Activated CD4-positive, alpha-beta T cell treated with anti-CD3 and anti-CD28 coated beads, Interleukin-2, amount 50 U/mL, for 24 hours (primary cell): Measurements from ENCODE around the gene PCDHGA7.
"Not testable (repeated sequence)": the region's sequence is repeated elsewhere in the genome, so short reads cannot be mapped to it uniquely, and the experiment has no call there.

Experiments
- DNase-seq, 2 donors: peaks; one replicate each; pipeline ENCODE4 v3.0.0-alpha.2; 2020; ENCODE audit warnings: low read depth in 1 of 2, low spot score in 1 of 2

The PCDHGA7 gene

DNA sequence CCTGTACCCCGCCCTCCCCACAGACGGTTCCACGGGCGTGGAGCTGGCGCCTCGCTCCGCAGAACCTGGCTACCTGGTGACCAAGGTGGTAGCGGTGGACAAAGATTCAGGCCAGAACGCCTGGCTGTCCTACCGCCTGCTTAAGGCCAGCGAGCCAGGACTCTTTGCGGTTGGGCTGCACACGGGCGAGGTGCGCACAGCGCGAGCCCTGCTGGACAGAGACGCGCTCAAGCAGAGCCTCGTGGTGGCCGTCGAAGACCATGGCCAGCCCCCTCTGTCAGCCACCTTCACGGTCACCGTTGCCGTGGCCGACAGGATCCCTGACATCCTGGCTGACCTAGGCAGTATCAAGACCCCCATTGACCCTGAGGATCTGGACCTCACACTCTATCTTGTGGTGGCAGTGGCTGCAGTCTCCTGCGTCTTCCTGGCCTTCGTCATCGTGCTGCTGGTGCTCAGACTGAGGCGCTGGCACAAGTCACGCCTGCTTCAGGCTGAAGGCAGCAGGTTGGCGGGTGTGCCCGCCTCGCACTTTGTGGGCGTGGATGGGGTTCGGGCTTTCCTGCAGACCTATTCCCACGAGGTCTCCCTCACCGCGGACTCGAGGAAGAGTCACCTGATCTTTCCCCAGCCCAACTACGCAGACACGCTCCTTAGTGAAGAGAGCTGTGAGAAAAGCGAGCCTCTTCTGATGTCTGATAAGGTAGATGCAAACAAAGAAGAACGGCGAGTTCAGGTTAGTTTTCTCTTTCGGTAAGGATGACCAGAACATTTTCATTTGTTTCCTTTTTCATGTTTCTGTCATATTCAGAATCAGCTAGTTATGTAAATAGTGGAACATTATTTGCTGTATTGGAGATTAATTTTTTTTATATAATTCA lies 16.3 kb upstream of the PCDHGA7 start:
- DNase-seq, result no peak

DNA sequence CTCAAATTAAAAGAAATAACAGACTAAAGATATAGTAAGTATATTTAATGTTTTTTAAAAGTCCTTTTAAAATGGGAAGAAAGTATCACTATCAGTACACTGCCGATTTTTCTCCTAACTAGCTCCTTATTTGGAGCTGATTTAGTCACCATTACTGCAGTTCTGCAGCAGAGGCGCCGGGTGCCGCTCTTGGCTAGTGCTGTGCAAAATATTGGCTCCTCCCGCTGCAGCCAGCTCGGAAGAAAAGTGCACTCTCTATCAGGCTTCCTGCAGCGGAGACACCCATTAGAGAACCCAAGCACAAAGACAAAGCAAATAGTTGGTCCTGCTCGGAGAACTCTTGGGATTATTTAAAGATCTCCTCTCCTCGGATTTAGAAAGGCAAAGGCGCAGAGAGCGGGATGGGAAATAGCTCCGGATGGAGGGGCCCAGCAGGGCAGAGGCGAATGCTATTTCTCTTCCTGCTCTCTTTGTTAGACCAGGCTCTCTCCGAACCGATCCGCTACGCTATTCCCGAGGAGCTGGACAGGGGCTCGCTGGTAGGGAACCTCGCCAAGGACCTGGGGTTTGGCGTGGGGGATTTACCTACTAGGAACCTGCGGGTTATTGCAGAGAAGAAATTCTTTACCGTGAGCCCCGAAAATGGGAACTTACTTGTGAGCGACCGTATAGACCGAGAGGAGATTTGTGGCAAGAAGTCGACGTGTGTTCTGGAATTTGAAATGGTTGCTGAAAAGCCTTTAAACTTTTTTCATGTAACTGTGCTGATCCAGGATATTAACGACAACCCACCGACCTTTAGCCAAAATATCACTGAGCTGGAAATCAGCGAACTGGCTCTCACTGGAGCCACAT lies 12.3 kb upstream of the PCDHGA7 start, which contains the start of gene PCDHGB3:
TSS of gene PCDHGB3 (plus strand) at position 249 of the 855 bp plus-strand sequence. CDS start at position 402, 153 bp downstream.
- DNase-seq, result no peak

- DNase-seq, result no peak
These were observed 10.7 kb upstream of the PCDHGA7 start for GRCh38 chr5:141371572-141372475.

- DNase-seq, result no peak
These were observed 8.7 kb upstream of the PCDHGA7 start, which contains the start of gene PCDHGA6 for GRCh38 chr5:141373673-141374317. Gene PCDHGA6, plus strand, starts transcription at chr5:141373891. Its CDS starts 193 bp downstream, at chr5:141374084.

GRCh38 chr5:141374627-141375026 lies 7.9 kb upstream of the PCDHGA7 start:
- DNase-seq, result no peak

DNA sequence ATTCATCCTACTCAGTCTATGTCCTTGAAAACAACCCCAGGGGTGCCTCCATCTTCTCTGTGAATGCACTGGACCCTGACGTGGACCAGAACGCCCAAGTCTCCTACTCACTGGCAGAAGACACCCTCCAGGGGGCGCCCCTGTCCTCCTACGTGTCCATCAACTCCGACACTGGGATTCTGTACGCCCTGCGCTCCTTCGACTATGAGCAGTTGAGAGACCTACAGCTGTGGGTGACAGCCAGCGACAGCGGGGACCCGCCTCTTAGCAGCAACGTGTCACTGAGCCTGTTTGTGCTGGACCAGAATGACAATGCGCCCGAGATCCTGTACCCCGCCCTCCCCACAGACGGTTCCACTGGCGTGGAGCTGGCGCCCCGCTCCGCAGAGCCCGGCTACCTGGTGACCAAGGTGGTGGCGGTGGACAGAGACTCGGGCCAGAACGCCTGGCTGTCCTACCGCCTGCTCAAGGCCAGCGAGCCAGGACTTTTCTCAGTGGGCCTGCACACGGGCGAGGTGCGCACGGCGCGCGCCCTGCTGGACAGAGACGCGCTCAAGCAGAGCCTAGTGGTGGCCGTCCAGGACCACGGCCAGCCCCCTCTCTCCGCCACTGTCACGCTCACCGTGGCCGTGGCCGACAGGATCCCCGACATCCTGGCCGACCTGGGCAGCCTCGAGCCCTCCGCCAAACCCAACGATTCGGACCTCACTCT lies 6.9 kb upstream of the PCDHGA7 start:
- not testable (repeated sequence) for DNase-seq

GRCh38 chr5:141383345-141383744 lies 803 bp downstream of the PCDHGA7 start:
- DNase-seq, result no peak

DNA sequence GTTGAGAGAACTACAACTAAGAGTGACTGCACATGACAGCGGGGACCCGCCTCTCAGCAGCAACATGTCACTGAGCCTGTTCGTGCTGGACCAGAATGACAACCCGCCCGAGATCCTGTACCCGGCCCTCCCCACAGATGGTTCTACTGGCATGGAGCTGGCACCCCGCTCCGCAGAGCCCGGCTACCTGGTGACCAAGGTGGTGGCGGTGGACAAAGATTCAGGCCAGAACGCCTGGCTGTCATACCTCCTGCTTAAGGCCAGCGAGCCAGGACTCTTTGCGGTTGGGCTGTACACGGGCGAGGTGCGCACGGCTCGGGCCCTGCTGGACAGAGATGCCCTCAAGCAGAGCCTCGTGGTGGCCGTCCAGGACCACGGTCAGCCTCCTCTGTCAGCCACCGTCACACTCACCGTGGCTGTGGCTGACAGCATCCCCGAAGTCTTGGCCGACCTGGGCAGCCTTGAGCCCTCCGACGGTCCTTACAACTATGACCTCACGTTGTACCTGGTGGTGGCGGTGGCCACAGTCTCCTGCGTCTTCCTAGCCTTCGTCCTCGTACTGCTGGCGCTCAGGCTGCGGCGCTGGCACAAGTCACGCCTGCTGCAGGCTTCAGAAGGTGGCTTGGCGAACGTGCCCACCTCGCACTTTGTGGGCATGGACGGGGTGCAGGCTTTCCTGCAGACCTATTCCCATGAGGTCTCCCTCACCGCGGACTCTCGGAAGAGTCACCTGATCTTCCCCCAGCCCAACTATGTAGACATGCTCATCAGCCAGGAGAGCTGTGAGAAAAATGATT lies 2.1 kb downstream of the PCDHGA7 start:
- DNase-seq, result no peak

DNA sequence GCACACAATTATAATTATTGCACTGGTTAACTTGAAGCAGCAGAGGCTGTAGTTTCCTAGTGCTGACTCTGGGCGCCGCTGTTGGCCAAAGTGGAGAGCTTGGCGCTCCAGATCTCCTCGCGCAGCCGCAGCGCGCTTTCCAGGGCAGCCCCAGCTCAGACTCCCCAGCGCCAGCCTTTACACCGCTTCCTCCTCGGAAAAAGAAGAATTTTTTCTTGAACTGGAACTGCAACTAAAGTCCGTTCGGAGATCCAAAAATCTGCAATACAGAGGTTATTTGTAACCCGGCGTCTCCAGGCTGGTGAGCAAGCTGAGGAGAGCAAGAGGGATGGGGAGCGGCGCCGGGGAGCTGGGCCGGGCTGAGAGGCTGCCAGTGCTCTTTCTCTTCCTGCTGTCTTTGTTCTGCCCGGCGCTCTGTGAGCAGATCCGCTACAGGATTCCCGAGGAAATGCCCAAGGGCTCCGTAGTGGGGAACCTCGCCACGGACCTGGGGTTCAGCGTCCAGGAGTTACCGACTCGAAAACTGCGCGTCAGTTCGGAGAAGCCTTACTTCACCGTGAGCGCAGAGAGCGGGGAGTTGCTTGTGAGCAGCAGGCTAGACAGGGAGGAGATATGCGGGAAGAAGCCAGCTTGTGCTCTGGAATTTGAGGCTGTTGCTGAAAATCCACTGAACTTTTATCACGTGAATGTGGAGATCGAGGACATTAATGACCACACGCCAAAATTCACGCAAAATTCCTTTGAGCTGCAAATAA lies 5.2 kb downstream of the PCDHGA7 start, which contains the start of gene PCDHGB4:
TSS of gene PCDHGB4 (plus strand) at position 142 of the 755 bp plus-strand sequence. CDS start at position 329, 187 bp downstream.
- not testable (repeated sequence) for DNase-seq

DNA sequence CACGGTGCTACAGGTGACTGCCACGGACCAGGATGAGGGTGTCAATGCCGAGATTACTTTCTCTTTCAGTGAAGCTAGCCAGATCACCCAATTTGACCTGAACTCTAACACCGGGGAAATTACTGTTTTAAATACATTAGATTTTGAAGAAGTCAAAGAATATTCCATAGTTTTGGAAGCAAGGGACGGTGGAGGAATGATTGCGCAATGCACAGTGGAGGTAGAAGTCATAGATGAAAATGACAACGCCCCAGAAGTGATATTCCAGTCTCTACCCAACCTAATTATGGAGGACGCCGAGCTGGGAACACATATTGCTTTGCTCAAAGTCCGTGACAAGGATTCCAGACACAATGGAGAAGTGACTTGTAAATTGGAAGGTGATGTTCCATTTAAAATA lies 6.1 kb downstream of the PCDHGA7 start:
- no peak for DNase-seq

- DNase-seq, result no peak
These were observed 6.9 kb downstream of the PCDHGA7 start for GRCh38 chr5:141389153-141390042.

GRCh38 chr5:141392429-141393198 lies 10.1 kb downstream of the PCDHGA7 start, which contains the start of gene PCDHGA8:
Gene PCDHGA8, plus strand, starts transcription at chr5:141392633. Its CDS starts 181 bp downstream, at chr5:141392814.
- DNase-seq, result no peak

GRCh38 chr5:141393267-141393666 lies 10.7 kb downstream of the PCDHGA7 start:
- no peak for DNase-seq

DNA sequence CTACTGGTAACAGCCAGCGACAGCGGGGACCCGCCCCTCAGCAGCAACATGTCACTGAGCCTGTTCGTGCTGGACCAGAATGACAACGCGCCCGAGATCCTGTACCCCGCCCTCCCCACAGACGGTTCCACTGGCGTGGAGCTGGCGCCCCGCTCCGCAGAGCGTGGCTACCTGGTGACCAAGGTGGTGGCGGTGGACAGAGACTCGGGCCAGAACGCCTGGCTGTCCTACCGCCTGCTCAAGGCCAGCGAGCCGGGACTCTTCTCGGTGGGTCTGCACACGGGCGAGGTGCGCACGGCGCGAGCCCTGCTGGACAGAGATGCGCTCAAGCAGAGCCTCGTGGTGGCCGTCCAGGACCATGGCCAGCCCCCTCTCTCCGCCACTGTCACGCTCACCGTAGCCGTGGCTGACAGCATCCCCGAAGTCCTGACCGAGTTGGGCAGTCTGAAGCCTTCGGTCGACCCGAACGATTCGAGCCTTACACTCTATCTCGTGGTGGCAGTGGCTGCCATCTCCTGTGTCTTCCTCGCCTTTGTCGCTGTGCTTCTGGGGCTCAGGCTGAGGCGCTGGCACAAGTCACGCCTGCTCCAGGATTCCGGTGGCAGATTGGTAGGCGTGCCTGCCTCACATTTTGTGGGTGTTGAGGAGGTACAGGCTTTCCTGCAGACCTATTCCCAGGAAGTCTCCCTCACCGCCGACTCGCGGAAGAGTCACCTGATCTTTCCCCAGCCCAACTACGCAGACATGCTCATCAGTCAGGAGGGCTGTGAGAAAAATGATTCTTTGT lies 12.1 kb downstream of the PCDHGA7 start:
- DNase-seq, result not testable (repeated sequence)
